HG03469 (cell line): ENCODE data around the gene FRZB.
A peak's percentile ranks its signal among the peaks of the same experiment; 100 is the strongest.
"Not testable (repeated sequence)": the region's sequence is repeated elsewhere in the genome, so short reads cannot be mapped to it uniquely, and the experiment has no call there.

Experiments used
- ATAC-seq: cut with Tn5 transposase; IDR thresholded peaks from one replicate; pipeline ENCODE4 v1.9.1; 2021; ENCODE audit warnings: mild to moderate bottlenecking, moderate library complexity, moderate number of reproducible peaks; ENCODE audit not compliant: unreplicated experiment

Gene FRZB

GRCh38 chr2:182890773-182891378, 24.4 kb upstream of the FRZB start:
- no peak for ATAC-seq

DNA sequence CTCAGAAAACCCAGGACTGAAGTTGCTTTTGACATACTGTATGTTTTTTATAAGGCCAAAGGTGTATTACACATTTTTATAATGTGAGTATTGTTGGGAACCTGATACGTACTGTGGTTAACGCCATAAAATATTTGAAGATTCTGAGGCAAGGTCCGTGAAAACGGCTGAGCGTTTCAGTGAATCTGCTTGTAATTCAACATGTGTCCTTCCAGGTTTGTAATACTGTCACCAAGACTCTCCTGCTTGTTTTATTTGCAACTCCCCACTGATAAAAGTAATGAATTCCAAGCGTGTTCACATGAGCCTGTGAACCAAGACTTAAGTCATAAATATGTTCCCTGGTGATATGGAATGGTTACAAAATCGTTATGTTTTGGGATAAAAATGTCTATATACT, 23.9 kb upstream of the FRZB start:
- ATAC-seq, result no peak

DNA sequence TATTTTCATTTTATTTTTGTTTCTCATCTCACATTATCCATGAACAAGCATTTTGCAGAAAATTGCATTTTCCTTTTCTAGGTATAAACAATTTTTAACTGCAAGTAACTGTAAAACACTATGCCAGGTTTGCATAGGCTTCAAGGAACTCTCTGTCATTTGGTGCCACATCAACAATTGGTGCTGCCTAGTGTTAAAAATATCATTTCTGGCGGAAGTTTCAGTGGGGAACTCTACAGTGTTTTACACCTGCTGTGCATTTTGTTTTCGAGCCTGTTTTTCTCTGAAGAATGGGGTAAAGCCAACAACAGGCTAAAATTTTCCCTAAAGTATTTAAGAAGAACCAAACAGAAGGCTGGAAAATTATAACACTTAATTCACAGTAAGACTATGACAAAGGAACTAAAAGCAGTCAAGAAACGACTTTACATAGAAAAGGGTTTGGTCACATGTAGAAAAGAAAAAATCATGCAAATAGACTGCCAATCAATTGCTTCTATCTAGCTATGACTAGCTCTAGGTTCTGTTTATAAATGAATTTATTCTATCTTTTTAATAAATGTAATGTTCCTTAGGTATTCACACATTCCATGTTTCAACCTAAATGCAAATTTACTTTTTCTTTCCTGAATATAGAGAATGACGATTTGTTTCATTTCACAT, 21.4 kb upstream of the FRZB start:
- no peak for ATAC-seq

DNA sequence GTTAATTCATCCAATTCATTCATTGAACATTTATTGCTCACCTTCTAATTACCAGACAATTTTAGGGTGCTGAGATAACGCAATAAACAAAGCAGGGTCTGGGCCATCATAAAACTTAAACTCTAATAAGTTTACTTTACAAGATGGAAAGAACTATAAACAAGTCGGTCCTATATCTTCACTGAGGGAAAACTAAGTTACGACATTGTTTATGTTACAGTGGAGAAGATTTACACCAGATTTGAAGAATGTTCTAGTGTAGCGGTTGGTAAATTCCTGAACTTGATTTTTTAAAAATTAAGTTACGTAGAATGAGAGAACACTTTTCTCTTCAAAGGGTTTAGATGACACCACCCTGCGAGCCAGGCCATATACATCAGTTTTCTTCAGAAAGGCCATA, 20.7 kb upstream of the FRZB start:
- ATAC-seq, result no peak

DNA sequence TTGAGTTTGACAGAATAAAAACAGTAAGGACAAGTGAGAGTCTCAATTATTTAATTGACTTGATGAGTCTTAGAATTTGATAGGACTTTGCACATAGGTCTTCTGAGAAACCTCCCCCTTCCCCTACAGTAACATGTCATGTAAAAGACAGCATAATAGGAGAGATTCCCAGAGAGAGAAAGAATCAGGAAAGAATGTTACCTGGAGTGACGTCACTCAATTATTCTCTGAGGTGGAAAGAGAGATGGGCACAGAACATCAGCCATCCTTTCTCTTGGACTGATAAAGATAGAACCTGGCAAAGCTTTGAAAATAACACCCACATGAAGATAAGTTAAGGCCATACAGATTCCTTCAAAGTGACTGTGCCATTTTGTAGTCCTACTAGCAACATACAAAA, 19.3 kb upstream of the FRZB start:
- no peak for ATAC-seq

- no peak for ATAC-seq
Observed at GRCh38 chr2:182883451-182883850, 17.0 kb upstream of the FRZB start.

- ATAC-seq, result not testable (repeated sequence)
Observed at GRCh38 chr2:182880100-182880499, 13.7 kb upstream of the FRZB start.

GRCh38 chr2:182876653-182877052, 10.2 kb upstream of the FRZB start:
- ATAC-seq, result not testable (repeated sequence)

DNA sequence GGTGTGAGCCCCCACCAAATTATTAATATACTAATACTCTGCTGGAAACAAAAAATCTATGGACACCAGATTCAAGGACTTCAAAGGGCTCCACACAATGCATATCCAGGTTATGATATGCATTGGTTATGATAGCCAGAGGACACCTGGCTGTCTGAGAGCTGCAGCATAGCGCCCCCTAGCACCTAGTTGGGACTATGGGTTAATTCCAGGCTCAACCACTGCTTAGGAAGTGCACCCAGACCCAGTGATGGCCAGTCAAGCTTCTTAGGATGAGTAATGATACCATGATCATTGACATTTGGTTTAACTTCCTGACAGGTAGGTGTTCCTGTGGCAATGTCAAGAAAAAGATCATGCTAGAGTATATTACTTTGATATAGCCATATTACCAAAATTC, 3.8 kb upstream of the FRZB start:
- ATAC-seq, result no peak

- ATAC-seq, result peak; percentile 41
Observed at GRCh38 chr2:182868054-182868796, 1.8 kb upstream of the FRZB start.

DNA sequence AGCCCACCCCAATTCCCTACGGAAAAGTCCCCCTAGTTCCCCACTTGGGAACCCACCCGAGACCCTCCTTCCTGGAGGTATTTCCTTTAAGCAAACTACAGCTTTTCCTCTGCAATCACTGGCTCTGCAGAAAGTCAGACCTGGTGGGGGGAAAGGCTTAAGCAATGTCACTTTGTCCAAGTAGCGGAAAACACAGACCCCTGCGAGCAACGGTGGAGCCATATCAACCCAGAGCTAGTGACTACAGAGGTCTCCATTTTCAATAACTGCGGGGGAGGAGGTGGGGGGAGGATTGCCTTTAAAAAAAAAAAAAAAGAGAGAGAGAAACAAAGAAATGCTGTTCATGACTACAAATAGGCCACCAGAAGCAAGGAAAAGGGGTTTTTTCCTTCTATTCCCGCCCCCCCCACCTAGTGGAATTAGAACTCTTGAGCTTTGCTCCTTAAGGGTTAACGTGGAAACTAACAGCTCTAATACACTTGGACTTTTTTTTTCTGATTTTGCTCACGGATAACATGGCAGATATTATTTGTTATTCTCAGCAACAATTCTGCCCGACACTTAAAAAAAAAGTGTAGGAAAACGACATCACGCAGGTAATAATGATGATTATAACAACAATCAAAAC, 1.1 kb upstream of the FRZB start:
- no peak for ATAC-seq

DNA sequence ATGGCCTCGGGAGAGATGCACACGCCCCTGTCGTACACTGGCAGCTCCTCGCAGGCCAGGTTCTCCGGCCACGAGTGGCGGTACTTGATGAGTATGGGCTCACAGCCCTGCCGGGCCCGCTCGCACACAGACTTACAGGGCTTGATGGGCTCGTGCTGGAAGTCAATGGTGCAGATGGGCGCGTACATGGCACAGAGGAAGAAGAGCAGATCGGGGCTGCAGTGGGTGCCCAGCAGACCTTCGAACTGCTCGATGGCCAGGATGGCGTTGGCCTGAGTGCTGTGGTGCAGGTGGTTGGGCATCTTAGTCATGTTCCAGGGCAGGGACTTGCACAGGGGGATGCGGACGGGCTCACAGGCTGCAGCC, 359 bp downstream of the FRZB start:
- ATAC-seq, result no peak

DNA sequence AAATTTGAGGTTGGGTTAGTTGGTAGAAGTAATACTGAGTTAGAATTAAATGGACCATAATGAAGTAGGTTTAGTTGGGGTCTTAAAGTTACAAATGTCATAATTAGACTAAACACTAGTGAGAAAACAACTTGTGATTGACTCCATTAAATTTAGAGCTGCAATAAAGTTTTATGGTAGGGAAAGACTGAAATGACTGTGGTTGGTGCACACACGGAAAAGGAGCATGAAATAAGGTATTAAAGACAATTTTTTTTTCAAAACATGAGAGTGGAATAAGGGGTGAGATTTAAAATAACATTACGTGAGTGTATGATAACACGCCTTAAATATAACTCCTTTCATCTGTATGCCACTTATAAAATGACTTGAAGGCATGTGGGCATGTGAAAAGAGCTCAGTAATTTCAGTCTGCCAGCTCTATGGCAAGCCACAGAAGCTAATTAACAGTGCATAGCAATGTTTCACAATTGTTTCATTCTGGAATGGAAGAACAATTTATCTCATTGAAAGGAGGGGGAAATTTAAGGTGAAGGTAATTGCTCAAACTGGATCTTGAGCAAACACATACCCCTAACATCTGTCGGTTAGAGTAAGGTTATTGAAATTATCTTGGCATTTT, 1.4 kb downstream of the FRZB start:
- no peak for ATAC-seq

DNA sequence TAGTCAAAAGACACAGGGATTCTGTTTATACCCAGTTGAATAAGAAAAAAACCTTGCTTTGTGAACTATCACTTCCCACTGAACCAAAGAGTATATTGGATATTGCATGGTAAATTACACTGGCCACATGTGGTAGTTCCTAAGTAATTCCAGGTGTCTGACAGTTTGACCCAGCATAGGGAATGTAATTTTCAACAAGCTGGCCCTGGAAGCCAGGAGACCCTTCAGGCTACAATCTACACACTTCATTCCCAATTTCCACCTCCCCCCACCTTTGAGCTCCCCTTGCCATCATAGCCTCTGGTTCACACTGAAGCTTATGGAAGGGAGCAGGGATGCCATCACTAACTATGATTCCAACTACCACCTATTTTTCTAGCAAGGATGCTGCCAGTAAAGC, 2.8 kb downstream of the FRZB start:
- no peak for ATAC-seq

DNA sequence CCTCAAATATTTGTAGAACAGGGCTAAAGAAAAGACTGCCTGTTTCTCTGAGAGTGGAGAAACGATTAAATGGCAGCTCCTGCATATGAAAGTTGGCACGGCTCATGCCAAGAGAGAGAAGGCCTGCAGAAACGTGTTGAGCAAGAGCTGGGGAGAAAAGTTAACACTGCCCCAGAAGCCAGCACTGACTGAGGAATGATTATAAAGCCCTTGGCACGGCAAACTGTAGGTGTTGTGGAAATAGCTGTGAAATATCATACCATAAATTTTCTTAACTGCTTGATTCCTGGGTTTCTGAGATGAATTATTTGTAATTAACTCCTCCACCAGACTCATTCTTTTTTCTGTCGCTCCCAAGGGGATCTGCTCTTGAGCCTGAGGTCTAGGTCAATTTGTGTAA, 4.3 kb downstream of the FRZB start:
- no peak for ATAC-seq

GRCh38 chr2:182860858-182861257, 5.6 kb downstream of the FRZB start:
- no peak for ATAC-seq

DNA sequence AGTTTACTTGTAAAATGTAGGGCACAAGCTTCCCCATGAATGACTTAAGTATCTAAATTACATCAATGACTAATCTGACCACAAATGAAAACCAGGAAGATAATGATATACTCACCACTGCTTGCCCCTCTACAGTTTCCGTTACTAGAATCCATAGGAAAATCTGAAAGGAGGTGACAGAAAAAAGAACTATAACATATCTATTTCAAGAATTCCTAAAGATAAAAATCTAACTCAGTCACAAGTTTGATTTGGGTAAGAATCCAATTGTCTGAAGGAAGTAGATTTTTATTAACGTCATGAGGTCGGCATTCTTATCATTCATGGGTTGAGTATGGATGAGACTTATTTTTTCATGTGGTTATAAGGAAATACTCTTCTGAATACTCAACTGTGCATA, 7.8 kb downstream of the FRZB start:
- ATAC-seq, result no peak

DNA sequence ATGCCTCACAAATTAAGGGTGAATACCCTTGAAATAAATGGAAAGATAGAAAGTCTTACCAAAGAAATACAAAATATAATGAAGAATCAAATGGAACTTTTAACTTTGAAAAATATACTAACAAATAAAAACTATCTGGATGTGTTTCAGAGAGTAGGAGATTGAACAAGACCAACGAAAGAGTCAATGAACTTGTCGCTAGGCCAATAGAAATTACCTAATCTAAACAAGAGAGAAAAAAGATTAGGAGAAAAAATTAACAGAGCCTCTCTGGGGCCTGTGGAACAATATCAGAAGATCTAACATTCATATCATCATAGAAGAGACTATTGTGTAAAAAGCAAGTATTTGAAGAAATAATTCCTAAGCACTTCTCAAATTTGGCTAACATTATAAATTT, 11.1 kb downstream of the FRZB start:
- ATAC-seq, result no peak

- ATAC-seq, result no peak
Observed at GRCh38 chr2:182854375-182855105, 11.9 kb downstream of the FRZB start.

DNA sequence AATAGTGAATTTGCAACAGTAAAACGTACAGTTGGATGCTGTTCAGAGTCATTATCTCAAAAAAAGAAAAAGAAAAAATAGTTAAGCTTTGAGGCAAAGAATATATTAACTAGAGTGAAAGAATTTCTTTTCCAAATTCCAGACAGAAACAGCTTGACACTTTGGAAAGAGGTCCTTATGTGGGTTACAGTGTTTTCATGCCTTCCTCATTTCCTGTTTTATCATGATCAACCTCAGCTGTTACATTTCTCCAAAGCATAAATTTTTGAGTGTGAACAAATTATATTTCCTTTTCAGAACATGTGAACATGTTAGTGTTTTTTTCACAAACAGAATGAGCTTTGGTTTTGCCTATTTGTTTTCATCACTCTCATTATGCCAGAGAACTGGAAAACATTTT, 13.6 kb downstream of the FRZB start:
- ATAC-seq, result no peak

GRCh38 chr2:182852090-182852489, 14.3 kb downstream of the FRZB start:
- ATAC-seq, result no peak
